Pancreas (tissue), 10 donors: ENCODE results near the gene KCNK5. TPM values are rescaled to one million over a fixed set of nuclear protein-coding genes. Genes with fewer than 3 reads are reported as not detected.

Experiments used
- ATAC-seq, 4 donors: fragments of 200-7000 bp; cut with Tn5 transposase; one replicate each; pipeline versions ENCODE4 v1.8.0 to v1.9.1; 2020; ENCODE audit warnings: mild to moderate bottlenecking in 4 of 4, moderate library complexity in 4 of 4
- DNase-seq, 6 donors: peaks; one replicate each; pipeline ENCODE4 v3.0.0-alpha.2; 2020
- FAIRE-seq: peaks from 2 replicates; lab custom pipeline; 2012; peaks lifted over from hg19 to GRCh38; lab: Jason Lieb, UNC
- H3K27ac ChIP-seq, 4 donors: fragments of 200-600 bp; sonication (generic); 1 replicate in 3 of 4; 2 replicates in 1 of 4; pipeline versions ENCODE4 v1.5.0 to v1.8.0; 2020
- H3K27me3 ChIP-seq, 4 donors: fragments of 200-600 bp; one replicate each; pipeline ENCODE4 v1.8.0; 2021
- H3K36me3 ChIP-seq, 3 donors: fragments of 200-600 bp; sonication (generic) in 1 of 3; one replicate each; pipeline versions ENCODE4 v1.5.0 to v1.8.0; 2020 to 2021
- H3K4me1 ChIP-seq, 3 donors: fragments of 200-600 bp; one replicate each; pipeline ENCODE4 v1.8.0; 2021
- H3K4me3 ChIP-seq, 4 donors: fragments of 200-600 bp; sonication (generic) in 2 of 4; one replicate each; pipeline versions ENCODE4 v1.5.0 to v1.8.0; 2020 to 2021
- H3K9me3 ChIP-seq, 4 donors: fragments of 200-600 bp; one replicate each; pipeline ENCODE4 v1.8.0; 2021
- WGBS, 2 donors: extraction: QIAGEN DNeasy Blood & Tissue Kit; methylation state at CpG; one replicate each; pipeline ENCODE4 v1.1.7; 2013; 5-methylcytosine and 5-hydroxymethylcytosine counted together
- intact Hi-C, 3 donors: fragments of 100-400 bp; cut with DNase I; formaldehyde crosslinking; loops; one replicate each; pipeline versions ENCODE4 v1.11.1 to v1.14.2; 2022
- polyA plus RNA-seq, 2 donors: library from polyadenylated mRNA; stranded (reverse); fragments of 200-250 nt; gene quantifications; one replicate each; pipeline ENCODE4 v1.2.3, GENCODE V29; 2013
- total RNA-seq, 6 donors: library from RNA; stranded (reverse); fragmentation: NEBNext Ultra II Directional in 4 of 6; extraction: Animal tissue kit (Norgen Biotek cat#: 25700) in 4 of 6; gene quantifications; one replicate each; pipeline versions ENCODE4 v1.2.1 to v1.2.4, GENCODE V29; 2021 to 2023
- TF ChIP-seq, protein P1 (sequence below), 4 donors: fragments of 200-600 bp; sonication (generic) in 3 of 4; IDR thresholded peaks; one replicate each; pipeline versions ENCODE4 v1.5.0 to v1.8.0; 2021; ENCODE audit warnings: antibody characterized with exemption in 4 of 4
- donor health status: healthy with polysubstance abuse.
- donor health status: DM: no; HTN: no; CAD: no; lungs with moderate emphysema.
- donor health status: DM: no; HTN: no; CAD: no.
- donor health status: control.
- donor health status: control.
- donor health status: Bipolar disorder and iron deficiency.
- donor health status: DM: yes; HTN: yes; CAD: no.
- donor health status: DM: no; HTN: no; CAD: no.
- donor health status: DM: no; HTN: no; CAD: no.
- donor health status: DM: yes; HTN: yes; CAD: no.

Gene KCNK5
- total and polyA plus RNA-seq, 8 donors, result 10.8 to 32.4 (median 19.8) TPM

DNA sequence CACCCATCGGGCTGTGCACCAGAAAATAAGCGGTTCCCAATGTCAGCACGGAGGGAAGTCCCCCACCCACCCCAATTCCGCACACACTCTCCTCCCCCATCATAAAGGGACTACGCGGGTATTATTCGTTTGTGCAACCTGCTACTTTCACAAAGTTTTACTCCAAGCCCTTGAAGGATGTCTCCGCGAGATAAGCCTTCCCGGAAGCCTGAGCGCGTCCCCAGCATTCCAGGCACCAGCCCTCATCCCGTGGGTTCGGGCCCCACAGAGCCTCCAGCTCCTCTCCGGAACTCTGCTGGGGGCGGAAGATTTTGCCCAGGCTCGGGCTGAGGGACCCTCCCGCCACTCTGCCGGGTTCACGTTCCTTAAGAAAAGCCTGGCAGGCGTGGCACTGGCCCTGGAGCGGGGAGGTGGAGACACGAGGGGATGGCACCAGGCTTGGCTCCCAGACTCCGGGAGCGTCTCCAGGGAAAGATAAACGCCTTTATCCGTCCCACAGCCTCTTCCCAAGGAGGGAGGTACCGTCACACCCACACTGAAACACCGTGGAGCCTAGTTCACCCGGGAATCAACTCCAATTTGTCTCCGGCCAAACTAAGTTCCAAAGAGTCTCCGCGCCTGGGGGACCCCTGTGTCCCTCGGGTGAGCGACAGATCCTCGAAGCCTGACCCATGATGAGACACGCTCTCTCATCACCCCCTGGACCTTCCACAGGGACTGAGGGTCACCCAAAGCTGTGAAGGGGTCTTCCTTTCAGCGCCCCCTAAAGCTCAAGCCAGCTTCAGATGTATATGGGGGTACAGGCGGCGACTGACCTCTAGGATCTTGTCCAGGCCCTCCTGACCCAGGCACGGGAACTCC lies 934 bp downstream of the KCNK5 start:
- no peak for DNase-seq
- H3K4me1 ChIP-seq, result peaks cover 0 to 19% (median 0%) of the 10 kb centered on the region in 3 donors
- intact Hi-C loops, result no loop called here

DNA sequence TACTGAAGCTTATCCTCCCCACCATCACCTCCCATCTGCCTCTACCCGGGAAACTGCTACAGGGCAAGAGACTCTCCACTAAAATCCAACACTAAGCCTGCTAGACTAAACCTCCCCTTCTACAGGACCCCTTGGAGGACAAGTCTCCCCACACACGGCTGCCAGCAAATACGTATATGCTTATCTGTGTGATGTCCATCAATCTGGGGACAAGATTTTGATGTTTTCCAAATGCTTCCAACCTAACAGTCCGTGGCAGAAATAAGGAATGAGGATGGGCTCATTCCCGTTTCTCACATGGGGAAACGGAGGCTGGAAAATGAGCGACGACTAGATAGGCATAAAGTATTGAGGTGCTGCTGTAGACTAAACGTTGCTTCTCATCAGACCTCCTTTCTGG lies 1.8 kb downstream of the KCNK5 start:
- H3K27me3 ChIP-seq, result no peaks in the 10 kb centered on the region
- H3K36me3 ChIP-seq, result no peaks in the 10 kb centered on the region
- TF ChIP-seq, protein P1, sequence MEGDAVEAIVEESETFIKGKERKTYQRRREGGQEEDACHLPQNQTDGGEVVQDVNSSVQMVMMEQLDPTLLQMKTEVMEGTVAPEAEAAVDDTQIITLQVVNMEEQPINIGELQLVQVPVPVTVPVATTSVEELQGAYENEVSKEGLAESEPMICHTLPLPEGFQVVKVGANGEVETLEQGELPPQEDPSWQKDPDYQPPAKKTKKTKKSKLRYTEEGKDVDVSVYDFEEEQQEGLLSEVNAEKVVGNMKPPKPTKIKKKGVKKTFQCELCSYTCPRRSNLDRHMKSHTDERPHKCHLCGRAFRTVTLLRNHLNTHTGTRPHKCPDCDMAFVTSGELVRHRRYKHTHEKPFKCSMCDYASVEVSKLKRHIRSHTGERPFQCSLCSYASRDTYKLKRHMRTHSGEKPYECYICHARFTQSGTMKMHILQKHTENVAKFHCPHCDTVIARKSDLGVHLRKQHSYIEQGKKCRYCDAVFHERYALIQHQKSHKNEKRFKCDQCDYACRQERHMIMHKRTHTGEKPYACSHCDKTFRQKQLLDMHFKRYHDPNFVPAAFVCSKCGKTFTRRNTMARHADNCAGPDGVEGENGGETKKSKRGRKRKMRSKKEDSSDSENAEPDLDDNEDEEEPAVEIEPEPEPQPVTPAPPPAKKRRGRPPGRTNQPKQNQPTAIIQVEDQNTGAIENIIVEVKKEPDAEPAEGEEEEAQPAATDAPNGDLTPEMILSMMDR (IDR thresholded peaks at IDR 0.05), result no peak
- WGBS, 2 donors, result 36 to 37% methylated on average over 9 of the region's 9 CpGs
- ATAC-seq (no peak), DNase-seq (no peak), FAIRE-seq (no peak)
- H3K4me1 ChIP-seq, result peaks cover 0 to 19% (median 0%) of the 10 kb centered on the region in 3 donors
- intact Hi-C loops, result no loop called here
- H3K9me3 ChIP-seq, result no peaks in the 10 kb centered on the region
- H3K4me3 ChIP-seq, result peak overlapping the region; percentile 72 to 86 (median 82)
- H3K27ac ChIP-seq, result peak overlapping the region in 2 of 4 donors; percentile 75

More for the DNA sequence above, 934 bp downstream of the KCNK5 start:
- TF ChIP-seq, protein P1 (IDR thresholded peaks at IDR 0.05), result no peak
- FAIRE-seq (no peak), ATAC-seq (peak; percentile 2 to 17 (median 15))
- H3K27ac ChIP-seq, result peak overlapping the region; percentile 55 to 75 (median 73)
- WGBS, 2 donors, result 10 to 11% methylated on average over 41 of the region's 41 CpGs
- no peaks in the 10 kb centered on the region for H3K27me3 ChIP-seq
- no peaks in the 10 kb centered on the region for H3K9me3 ChIP-seq
- no peaks in the 10 kb centered on the region for H3K36me3 ChIP-seq
- H3K4me3 ChIP-seq, result peak overlapping the region; percentile 72 to 86 (median 82)

DNA sequence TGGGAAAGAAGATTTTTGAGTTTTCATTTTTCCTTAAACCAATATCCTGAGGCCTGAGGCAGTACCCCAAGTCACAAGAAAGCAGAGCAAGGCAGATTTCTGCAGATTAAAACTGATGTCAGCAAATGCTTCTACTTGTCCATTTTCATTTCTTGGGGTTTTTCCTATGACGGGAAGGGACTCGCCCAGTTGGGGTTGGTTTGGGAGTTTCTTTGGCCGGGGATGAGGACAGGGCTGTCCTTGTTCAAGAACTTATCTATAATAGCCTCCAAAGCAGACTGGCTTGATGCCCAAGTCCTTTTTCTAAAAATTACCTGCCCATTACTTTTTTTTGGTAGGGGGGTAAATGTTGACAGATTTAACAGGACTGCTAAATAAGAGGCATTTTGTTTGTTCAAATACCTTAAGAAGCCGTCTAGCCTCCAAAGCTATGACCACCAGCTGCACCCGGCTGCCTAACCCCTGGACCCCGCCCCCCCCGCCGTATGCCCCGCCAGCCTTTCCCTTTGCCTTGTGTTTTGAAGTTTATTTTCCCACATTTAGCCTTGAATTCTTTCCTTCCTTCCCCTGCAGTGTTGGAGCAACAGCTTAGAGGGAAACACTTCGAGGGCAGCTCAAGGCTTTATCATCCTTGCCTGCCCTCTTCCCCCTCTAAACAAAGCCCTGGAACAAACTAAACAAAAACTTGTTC lies 2.5 kb downstream of the KCNK5 start:
- peak in 1 of 6 donors; percentile 7 for DNase-seq
- FAIRE-seq, result no peak
- peak in 1 of 4 donors; percentile 2 for ATAC-seq
- Histone ChIP-seq H3K9me3 (no peaks in the 10 kb centered on the region), H3K36me3 (no peaks in the 10 kb centered on the region), H3K27me3 (no peaks in the 10 kb centered on the region), H3K4me1 (peaks cover 0 to 19% (median 0%) of the 10 kb centered on the region in 3 donors), H3K4me3 (peak overlapping the region; percentile 4 to 86 (median 82)), H3K27ac (peak overlapping the region in 2 of 4 donors; percentile 75)
- 12 to 15% methylated on average over 10 of the region's 10 CpGs for WGBS, 2 donors
- TF ChIP-seq, protein P1 (IDR thresholded peaks at IDR 0.05), result no peak
- intact Hi-C loops, result no loop called here

DNA sequence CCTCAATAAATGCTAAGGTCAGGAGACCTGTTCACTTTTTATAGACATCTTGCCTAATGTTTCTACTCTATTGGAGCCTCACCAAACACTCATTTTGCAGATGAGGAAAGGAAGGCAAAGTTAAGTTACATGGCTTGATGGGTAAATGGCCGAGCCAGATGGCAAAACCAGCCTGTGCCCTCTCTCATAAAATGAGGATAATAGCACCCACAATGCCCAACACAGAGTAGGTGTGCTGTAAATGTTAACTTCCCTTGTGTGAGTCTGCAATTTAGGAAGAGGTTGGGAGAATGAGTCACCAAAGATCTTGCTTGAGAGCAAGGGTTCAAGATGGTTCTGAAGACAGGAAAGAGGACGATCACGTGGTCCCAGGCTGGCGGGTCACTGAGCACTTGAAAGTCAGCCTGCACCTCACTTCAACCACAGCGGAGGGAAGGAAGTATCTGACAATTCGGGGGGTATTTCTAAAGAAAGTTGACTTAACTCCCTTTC lies 3.3 kb downstream of the KCNK5 start:
- peak overlapping the region in 2 of 4 donors; percentile 75 for H3K27ac ChIP-seq
- H3K4me1 ChIP-seq, result peaks cover 0 to 19% (median 0%) of the 10 kb centered on the region in 3 donors
- no peaks in the 10 kb centered on the region for H3K9me3 ChIP-seq
- TF ChIP-seq, protein P1 (IDR thresholded peaks at IDR 0.05), result no peak
- no peaks in the 10 kb centered on the region for H3K36me3 ChIP-seq
- no peak for ATAC-seq
- peak overlapping the region in 3 of 4 donors; percentile 2 to 86 (median 82) for H3K4me3 ChIP-seq
- no peak for FAIRE-seq
- no peaks in the 10 kb centered on the region for H3K27me3 ChIP-seq
- DNase-seq, result no peak
- intact Hi-C loops, result no loop called here
- 64 to 73% methylated on average over 6 of the region's 6 CpGs for WGBS, 2 donors
